ENCODE measurements around the gene PCDHB7.
"Not testable (repeated sequence)": the region's sequence is repeated elsewhere in the genome, so short reads cannot be mapped to it uniquely, and the experiment has no call there.

DNA sequence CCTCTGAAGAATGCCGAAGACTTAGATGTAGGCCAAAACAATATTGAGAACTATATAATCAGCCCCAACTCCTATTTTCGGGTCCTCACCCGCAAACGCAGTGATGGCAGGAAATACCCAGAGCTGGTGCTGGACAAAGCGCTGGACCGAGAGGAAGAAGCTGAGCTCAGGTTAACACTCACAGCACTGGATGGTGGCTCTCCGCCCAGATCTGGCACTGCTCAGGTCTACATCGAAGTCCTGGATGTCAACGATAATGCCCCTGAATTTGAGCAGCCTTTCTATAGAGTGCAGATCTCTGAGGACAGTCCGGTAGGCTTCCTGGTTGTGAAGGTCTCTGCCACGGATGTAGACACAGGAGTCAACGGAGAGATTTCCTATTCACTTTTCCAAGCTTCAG lies 42.1 kb downstream of the PCDHB7 start:
- TF ChIP-seq, protein P1, sequence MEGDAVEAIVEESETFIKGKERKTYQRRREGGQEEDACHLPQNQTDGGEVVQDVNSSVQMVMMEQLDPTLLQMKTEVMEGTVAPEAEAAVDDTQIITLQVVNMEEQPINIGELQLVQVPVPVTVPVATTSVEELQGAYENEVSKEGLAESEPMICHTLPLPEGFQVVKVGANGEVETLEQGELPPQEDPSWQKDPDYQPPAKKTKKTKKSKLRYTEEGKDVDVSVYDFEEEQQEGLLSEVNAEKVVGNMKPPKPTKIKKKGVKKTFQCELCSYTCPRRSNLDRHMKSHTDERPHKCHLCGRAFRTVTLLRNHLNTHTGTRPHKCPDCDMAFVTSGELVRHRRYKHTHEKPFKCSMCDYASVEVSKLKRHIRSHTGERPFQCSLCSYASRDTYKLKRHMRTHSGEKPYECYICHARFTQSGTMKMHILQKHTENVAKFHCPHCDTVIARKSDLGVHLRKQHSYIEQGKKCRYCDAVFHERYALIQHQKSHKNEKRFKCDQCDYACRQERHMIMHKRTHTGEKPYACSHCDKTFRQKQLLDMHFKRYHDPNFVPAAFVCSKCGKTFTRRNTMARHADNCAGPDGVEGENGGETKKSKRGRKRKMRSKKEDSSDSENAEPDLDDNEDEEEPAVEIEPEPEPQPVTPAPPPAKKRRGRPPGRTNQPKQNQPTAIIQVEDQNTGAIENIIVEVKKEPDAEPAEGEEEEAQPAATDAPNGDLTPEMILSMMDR (IDR thresholded peaks at IDR 0.05), result not testable (repeated sequence)
- not testable (repeated sequence) for TF ChIP-seq POLR2A (IDR thresholded peaks at IDR 0.05)
